NCI-H2107 treated with DMSO at 0.1 percent for 48 hours (cell line): ENCODE data around the gene VPS13D.
"Not testable (repeated sequence)": the region's sequence is repeated elsewhere in the genome, so short reads cannot be mapped to it uniquely, and the experiment has no call there.

Experiments used
- DNase-seq: peaks from one replicate; lab custom pipeline; 2025; ENCODE audit not compliant: unreplicated experiment; lab: John Stamatoyannopoulos, UW

The VPS13D gene

GRCh38 chr1:12285496-12286143, 55.8 kb downstream of the VPS13D start:
- DNase-seq = no peak

GRCh38 chr1:12287869-12288268, 58.0 kb downstream of the VPS13D start:
- no peak for DNase-seq

DNA sequence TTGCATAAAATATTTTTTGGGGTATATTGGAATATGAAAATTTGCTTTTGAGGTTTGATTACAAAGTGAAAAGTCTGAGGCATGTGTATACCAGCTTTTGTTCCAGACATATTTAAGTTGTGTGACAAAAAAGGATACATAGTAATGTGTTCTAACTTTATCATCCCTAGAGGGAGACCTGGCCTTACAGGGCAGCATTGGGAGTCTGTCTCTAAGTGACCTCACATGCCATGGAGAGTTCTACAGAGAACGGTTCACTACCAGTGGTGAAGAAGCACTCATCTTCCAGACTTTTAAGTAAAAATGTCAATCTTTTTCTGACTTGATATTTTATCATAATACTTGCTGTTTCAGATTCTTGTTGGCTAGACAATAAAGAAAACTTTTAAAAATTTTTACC, 61.0 kb downstream of the VPS13D start:
- DNase-seq = no peak

DNA sequence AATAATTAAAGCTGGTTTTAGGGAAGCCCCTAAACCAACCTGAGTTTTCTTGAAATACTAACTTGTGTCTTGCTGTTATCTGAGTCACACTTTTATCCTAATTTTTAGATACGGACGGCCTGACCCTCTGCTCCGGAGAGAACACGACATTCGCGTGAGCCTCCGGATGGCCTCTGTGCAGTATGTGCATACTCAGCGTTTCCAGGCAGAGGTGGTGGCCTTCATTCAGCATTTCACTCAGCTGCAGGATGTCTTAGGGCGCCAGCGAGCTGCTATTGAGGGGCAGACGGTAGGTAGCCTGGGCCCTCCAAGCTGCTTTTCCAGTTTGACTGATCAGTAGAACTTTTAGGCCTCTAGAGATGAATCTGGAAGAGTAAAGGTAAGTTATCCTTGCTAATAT, 63.6 kb downstream of the VPS13D start:
- DNase-seq = no peak

GRCh38 chr1:12294076-12294475, 64.2 kb downstream of the VPS13D start:
- DNase-seq = no peak

GRCh38 chr1:12296016-12296415, 66.2 kb downstream of the VPS13D start:
- no peak for DNase-seq

DNA sequence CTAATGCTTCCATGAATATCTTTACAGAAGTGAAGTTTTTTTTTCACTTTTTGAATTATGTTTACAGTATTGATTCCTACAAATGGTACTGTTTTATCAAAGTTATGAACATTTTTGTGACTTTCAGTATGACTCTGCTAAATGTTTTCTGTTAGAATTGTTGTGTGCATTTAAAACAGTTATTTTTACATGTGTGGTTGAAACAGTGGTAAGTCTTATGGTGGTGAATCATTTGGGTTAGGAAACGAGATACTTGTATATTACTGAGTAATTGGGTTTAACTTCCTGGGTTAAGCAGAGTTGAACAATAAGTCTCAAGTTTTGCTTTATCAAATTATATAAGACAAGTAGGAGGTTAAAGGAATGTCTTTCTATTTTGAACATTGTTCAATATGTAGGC, 66.8 kb downstream of the VPS13D start:
- no peak for DNase-seq

DNA sequence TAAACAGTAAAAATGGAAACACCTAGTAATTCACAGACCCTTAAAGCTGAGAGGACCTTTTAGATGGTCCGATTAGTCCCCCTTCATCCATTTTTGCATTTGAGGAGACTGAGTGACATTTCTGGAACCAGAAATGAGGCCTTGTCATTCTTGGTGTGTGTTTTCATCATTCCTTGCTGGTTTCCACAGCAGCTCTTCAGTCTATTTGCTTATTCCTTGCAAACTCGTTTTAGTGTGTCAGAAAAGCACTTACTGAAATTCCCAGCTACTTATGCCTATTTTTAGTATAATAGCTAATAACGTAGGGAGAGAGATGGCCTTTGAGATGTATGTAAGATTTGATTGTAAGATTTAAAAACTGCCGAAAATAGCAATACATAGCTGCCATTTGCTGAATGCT, 70.9 kb downstream of the VPS13D start:
- no peak for DNase-seq

DNA sequence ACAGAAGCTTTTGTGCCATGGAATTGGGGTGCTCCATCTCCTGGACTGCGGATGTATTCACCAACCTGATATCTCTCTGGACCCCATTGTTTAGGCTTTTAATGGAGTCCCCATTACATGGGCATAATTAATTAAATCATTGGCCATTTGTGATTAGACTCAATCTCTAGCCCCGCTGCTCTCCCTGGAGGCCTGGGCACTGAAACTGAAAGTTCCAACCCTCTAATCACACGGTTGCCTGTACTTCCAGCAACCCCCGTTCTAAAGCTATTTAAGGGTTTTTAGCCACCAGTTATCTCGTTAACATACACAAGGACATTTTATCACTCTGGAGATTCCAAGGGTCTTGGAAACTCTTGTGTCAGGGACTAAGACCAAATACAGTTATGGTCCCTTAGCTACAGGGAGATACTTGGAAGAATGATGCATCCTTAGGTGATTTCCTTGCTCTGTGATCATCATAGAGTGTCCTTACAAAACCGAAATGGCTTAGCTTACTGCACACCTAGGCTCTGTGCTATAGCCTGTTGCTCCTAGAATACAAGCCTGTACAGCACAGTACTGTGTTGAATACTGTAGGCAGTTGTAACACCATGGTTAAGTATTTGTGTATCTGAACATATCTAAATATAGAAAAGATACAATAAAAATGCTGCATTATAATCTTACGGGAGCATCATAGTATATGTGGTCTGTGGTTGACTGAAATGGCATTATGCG, 71.8 kb downstream of the VPS13D start:
- no peak for DNase-seq

DNA sequence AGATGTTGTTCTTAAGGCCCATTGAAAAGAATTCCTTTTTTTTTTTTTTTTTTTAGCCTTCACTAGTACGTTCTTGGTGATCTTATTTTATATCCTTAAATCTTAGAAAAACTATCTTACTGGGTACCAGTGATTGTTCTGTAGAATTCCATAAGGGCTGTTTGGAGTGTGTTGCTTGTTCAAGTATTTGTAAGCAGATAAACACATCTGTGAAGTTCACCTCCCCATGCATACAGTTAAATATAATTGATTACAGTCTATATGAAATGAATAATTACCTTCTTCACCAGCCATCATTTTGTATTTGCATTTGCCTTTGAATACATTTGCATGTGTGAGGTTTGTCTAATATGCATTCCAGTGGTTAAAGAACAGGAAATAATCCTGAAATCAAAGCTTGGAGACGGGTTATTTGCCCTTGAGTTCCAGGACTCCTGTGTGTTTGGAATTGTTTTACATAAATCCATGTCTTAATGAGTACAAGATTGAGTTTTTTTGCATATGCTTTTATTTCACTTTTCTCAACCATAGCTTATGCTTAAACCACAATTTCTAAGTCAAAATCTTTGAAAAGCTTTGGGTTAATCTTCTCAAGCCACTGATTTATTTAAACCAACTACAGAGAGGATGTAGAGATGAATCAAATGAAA, 73.1 kb downstream of the VPS13D start:
- DNase-seq = no peak

DNA sequence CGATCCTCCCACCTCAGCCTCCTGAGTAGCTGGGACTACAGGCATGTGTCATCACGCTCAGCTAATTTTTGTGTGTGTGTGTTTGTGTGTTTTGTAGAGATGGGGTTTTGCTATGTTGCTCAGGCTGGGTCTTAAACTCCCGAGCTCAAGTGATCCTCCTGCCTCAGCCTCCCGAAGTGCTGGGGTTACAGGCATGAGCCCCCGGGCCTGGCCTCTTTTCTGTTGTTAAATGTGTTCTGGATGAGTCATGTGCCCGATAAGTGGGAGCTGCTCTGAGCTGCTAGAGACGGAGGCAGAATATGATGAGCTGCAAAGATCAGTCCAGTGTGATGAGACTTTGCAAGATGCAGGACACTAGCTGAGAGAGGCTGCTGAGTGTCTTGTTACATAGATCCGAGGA, 75.5 kb downstream of the VPS13D start:
- DNase-seq = no peak

- DNase-seq = no peak
Measured at GRCh38 chr1:12309783-12310742, 80.2 kb downstream of the VPS13D start.

GRCh38 chr1:12314333-12314903, 84.6 kb downstream of the VPS13D start:
- DNase-seq = peak; percentile 45

DNA sequence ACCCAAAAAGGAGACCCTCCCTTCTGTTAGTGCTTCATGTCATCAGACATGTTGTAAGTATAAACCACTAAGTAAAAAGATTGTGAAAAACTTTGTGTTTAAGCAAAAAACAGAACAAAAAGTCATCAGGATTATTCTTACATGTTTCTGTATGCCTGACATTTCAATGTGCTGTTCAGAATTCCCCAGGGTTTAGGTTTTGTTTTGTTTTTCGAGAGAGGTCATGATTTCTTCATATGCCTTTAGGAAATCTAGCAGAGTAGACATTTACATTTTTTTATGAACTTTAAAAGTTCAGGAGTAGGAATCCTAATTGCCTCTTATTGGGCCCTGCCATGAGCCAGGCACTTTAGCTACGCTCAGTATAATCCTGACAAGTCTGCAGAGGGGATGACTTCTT, 85.3 kb downstream of the VPS13D start:
- DNase-seq = no peak

GRCh38 chr1:12316331-12316730, 86.5 kb downstream of the VPS13D start:
- no peak for DNase-seq

- DNase-seq = no peak
Measured at GRCh38 chr1:12320486-12320885, 90.7 kb downstream of the VPS13D start.

DNA sequence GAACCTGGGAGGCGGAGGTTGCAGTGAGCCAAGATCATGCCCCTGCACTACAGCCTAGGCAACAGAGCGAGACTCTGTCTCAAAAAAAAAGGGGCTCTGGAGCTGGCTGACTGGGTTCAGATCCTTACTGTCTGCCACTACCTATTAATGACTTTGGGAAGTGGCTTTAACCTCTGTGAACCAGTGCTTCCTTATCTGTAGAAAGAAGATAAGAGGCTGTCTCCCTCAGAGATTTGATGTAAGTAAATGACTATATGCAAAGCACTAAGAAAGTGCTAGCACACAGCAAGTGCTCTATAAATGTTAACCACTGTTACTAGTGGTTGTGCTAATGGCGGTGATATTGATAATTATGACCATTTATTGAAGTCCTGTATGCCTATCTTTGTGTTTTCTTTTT, 94.6 kb downstream of the VPS13D start:
- no peak for DNase-seq

DNA sequence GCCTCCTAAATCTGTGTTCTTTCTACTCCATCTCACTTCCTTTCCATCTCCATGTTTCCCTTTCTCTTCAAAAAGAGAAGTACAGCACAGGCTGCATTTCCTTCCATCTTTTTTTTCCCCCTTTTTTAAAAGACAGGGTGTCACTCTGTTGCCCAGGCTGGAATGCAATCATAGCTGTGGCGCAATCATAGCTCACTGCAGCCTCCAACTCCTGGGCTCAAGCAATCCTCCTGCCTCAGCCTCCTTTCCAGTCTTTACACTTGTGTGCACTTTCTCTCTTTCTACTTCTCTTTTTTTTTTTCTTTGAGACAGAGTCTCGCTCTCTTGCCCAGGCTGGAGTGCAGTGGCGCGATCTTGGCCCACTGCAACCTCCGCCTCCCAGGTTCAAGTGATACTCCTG, 95.1 kb downstream of the VPS13D start:
- not testable (repeated sequence) for DNase-seq

DNA sequence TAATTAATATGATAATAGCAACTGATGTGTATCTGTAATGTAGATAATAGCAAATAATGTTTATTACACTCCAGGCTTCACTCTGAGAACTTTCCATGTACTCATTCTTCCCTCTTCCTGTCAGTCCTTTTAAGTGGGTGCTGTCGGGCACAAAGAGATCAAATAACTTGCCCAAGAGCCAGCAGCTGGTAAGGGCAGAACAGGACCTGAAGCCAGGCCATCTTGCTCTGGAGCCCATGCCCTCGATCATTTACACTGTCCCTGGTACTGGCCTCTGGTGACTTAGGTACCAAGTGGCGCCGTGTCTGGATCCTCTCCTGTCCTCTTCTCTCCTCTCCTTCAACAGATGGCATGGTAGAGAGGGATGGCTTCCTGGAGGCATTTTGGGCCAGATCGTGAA, 97.2 kb downstream of the VPS13D start:
- no peak for DNase-seq

GRCh38 chr1:12327566-12327965, 97.7 kb downstream of the VPS13D start:
- no peak for DNase-seq
